ENCODE data around the gene INKA2.

Gene INKA2

DNA sequence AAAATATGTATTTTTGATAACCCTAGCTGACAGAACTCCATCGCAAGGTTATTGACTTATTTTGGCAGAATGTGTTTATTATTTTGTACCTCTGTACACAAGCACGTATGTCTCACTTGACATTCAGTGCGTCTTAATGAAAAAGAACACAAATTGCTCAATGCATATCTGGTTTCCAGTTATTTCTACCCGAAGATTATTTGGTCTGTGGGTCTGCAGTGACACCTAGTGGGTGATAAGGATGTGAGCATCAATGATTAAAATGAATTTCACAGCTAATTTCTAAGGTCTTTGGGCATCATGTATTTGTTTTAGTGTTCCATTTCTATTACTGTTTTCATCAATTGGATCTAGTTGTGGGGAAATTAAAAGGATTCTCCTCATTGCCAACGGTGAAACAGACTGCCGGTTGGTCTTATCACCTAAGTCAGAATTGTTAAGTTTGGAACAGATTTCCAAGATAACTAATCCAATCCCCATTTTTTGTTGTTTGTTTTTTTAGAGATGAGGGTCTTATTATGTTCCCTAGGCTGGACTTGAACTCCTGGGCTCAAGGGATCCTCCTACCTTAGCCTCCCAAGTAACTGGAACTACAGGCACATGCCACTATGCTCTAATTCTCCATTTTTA lies 30.4 kb upstream of the INKA2 start:
- Histone ChIP-seq H3K36me3 (ENCODE audit: control insufficient read depth, insufficient read depth, low read length, severe bottlenecking) (peaks cover 41% of the 10 kb centered on the region), H3K9me3 (ENCODE audit: control insufficient read depth, low read length) (no peaks in the 10 kb centered on the region), H3K4me1 (ENCODE audit: control insufficient read depth, insufficient read depth, low read length) (peaks cover 22% of the 10 kb centered on the region), H3K9ac (ENCODE audit: low read length) (peak overlapping the region; percentile 18), H3K4me3 (ENCODE audit: low read length) (no peak overlapping the region), H3K27me3 (replicated peaks; ENCODE audit: control insufficient read depth, insufficient read depth, low read length) (no peaks in the 10 kb centered on the region)
- peak; percentile 94 for DNase-seq (ENCODE audit: low read depth)

DNA sequence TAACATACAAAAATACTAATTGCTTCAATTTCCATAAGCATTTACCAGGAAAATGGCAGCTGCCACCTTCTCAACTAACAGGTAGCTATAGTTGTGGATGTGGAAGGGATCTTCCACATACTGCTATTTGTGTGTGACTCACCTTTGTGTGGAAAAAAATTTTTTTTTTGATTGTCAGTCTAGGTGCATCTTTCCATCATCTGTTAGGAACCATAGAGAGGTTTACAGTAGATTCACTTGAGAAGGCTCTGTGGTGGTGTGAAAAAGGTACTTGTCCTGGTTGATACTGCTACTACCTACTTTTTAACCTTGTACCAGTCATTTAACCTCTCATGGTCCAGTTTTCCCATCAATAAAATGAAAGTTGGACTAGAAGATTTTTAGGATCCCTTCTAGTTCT lies 29.4 kb upstream of the INKA2 start:
- no peaks in the 10 kb centered on the region for H3K27me3 ChIP-seq (replicated peaks; ENCODE audit: control insufficient read depth, insufficient read depth, low read length)
- DNase-seq (ENCODE audit: low read depth), result no peak
- no peaks in the 10 kb centered on the region for H3K9me3 ChIP-seq (ENCODE audit: control insufficient read depth, low read length)
- H3K4me3 ChIP-seq (ENCODE audit: low read length), result no peak overlapping the region
- H3K36me3 ChIP-seq (ENCODE audit: control insufficient read depth, insufficient read depth, low read length, severe bottlenecking), result peaks cover 51% of the 10 kb centered on the region
- H3K9ac ChIP-seq (ENCODE audit: low read length), result no peak overlapping the region
- H3K4me1 ChIP-seq (ENCODE audit: control insufficient read depth, insufficient read depth, low read length), result peaks cover 22% of the 10 kb centered on the region

DNA sequence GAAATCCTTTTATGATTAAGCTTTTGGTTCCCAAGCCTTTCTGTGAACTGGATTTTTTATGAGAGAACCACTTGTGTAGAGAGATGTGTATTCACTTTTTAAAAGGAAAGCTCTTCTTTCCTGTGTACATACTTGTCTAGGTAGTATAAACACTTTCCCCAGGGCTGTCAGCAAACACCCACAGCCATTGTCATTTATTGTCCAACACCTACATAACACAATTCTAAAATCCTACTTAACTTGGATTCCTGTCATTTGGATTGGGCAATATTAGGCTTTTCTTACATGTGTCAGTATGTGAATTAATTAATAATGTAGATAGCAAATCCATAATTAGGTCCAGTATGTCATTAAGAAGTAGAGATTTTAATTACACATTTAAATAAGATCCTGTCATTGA lies 28.8 kb upstream of the INKA2 start:
- no peak overlapping the region for H3K9ac ChIP-seq (ENCODE audit: low read length)
- no peak overlapping the region for H3K4me3 ChIP-seq (ENCODE audit: low read length)
- DNase-seq (ENCODE audit: low read depth), result no peak
- H3K36me3 ChIP-seq (ENCODE audit: control insufficient read depth, insufficient read depth, low read length, severe bottlenecking), result peaks cover 57% of the 10 kb centered on the region
- no peaks in the 10 kb centered on the region for H3K27me3 ChIP-seq (replicated peaks; ENCODE audit: control insufficient read depth, insufficient read depth, low read length)
- H3K4me1 ChIP-seq (ENCODE audit: control insufficient read depth, insufficient read depth, low read length), result peaks cover 22% of the 10 kb centered on the region
- H3K9me3 ChIP-seq (ENCODE audit: control insufficient read depth, low read length), result no peaks in the 10 kb centered on the region

DNA sequence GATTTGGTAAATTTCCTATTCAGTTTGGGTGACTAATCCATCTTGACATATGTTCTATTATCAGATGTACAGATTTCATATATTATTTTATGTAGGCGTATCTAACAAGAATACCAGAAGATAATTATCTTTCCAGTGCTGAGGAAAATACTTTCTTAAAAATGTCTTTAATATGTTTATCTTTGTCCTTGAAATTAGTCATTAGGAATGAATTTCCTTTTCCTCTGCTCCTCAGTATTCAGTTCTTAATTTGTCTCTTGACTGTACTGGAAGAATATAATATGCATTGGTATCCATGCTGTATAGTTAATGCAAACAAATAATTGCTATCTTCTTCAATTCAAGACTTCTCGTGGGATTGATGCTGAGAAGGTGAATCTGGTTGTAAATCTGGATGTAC lies 23.1 kb upstream of the INKA2 start:
- Histone ChIP-seq H3K4me3 (ENCODE audit: low read length) (no peak overlapping the region), H3K27me3 (replicated peaks; ENCODE audit: control insufficient read depth, insufficient read depth, low read length) (no peaks in the 10 kb centered on the region), H3K9me3 (ENCODE audit: control insufficient read depth, low read length) (no peaks in the 10 kb centered on the region), H3K9ac (ENCODE audit: low read length) (no peak overlapping the region), H3K4me1 (ENCODE audit: control insufficient read depth, insufficient read depth, low read length) (no peaks in the 10 kb centered on the region), H3K36me3 (ENCODE audit: control insufficient read depth, insufficient read depth, low read length, severe bottlenecking) (peaks cover 75% of the 10 kb centered on the region)
- no peak for DNase-seq (ENCODE audit: low read depth)

DNA sequence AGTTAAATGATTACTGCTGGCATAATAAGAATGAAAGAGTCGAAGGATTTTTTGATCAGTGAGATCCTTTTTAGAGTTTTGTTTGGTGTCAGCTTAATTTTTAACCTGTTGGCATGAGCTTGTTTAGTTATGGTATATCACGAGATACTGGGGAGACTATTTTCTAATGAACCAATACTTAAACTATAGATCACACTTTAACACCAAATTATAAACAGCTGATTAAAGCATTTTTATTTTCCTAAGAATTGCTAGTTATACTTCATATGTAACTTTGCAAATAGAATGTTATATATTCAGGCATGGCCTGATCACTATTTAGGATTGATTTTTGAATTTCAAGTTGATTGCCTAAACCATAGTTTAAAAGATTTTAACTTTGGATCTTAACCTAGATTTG lies 22.5 kb upstream of the INKA2 start:
- no peak for DNase-seq (ENCODE audit: low read depth)
- H3K27me3 ChIP-seq (replicated peaks; ENCODE audit: control insufficient read depth, insufficient read depth, low read length), result no peaks in the 10 kb centered on the region
- peaks cover 68% of the 10 kb centered on the region for H3K36me3 ChIP-seq (ENCODE audit: control insufficient read depth, insufficient read depth, low read length, severe bottlenecking)

DNA sequence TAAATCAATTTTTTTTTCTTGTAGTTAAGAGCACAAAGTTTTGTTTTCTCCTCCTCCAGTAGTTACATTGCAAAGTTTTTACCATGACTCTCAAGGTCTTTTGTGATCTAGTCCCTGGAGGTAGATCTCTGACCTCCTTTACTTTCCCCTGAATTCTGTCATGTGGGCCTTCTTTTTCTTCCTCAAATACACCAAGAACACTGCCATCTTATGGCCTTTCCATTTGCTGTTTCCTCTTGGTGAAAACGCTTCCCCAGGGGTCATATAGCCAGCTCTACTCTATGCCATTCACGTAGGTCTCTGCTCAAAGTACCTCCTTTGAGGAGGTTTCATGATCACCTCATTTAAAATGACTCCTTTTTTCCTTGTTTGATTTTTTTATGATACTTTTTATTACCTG lies 19.2 kb upstream of the INKA2 start:
- Histone ChIP-seq H3K4me1 (ENCODE audit: control insufficient read depth, insufficient read depth, low read length) (peaks cover 13% of the 10 kb centered on the region), H3K36me3 (ENCODE audit: control insufficient read depth, insufficient read depth, low read length, severe bottlenecking) (peaks cover 36% of the 10 kb centered on the region), H3K9me3 (ENCODE audit: control insufficient read depth, low read length) (no peaks in the 10 kb centered on the region), H3K9ac (ENCODE audit: low read length) (peak overlapping the region; percentile 18), H3K4me3 (ENCODE audit: low read length) (no peak overlapping the region), H3K27me3 (replicated peaks; ENCODE audit: control insufficient read depth, insufficient read depth, low read length) (no peaks in the 10 kb centered on the region)
- no peak for DNase-seq (ENCODE audit: low read depth)

More for the DNA sequence above, 22.5 kb upstream of the INKA2 start:
- H3K4me3 ChIP-seq (ENCODE audit: low read length), result no peak overlapping the region
- peaks cover 3% of the 10 kb centered on the region for H3K4me1 ChIP-seq (ENCODE audit: control insufficient read depth, insufficient read depth, low read length)
- H3K9ac ChIP-seq (ENCODE audit: low read length), result peak overlapping the region; percentile 23
- no peaks in the 10 kb centered on the region for H3K9me3 ChIP-seq (ENCODE audit: control insufficient read depth, low read length)

DNA sequence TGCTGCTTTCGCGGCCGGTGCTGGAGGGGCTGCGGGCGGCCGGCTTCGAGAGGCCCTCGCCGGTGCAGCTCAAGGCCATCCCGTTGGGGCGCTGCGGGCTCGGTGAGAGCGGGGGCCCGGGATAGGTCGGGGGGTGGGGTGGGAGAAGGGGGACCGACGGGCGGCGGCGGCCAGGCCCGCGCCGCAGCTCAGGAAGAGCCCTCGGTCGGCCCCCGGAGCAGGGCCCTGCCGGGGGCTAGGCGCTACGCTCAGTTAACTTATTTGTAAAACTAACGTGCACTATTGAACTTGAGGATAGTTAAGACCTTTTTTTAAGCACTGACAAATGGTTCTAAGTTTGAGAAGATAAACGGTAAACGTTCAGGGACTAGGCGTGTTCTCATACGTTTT lies 16.9 kb upstream of the INKA2 start:
- no peaks in the 10 kb centered on the region for H3K9me3 ChIP-seq (ENCODE audit: control insufficient read depth, low read length)
- peak overlapping the region; percentile 87 for H3K4me3 ChIP-seq (ENCODE audit: low read length)
- H3K4me1 ChIP-seq (ENCODE audit: control insufficient read depth, insufficient read depth, low read length), result peaks cover 13% of the 10 kb centered on the region
- peak overlapping the region; percentile 85 for H3K9ac ChIP-seq (ENCODE audit: low read length)
- no peak for DNase-seq (ENCODE audit: low read depth)
- H3K36me3 ChIP-seq (ENCODE audit: control insufficient read depth, insufficient read depth, low read length, severe bottlenecking), result peaks cover 13% of the 10 kb centered on the region
- H3K27me3 ChIP-seq (replicated peaks; ENCODE audit: control insufficient read depth, insufficient read depth, low read length), result no peaks in the 10 kb centered on the region

DNA sequence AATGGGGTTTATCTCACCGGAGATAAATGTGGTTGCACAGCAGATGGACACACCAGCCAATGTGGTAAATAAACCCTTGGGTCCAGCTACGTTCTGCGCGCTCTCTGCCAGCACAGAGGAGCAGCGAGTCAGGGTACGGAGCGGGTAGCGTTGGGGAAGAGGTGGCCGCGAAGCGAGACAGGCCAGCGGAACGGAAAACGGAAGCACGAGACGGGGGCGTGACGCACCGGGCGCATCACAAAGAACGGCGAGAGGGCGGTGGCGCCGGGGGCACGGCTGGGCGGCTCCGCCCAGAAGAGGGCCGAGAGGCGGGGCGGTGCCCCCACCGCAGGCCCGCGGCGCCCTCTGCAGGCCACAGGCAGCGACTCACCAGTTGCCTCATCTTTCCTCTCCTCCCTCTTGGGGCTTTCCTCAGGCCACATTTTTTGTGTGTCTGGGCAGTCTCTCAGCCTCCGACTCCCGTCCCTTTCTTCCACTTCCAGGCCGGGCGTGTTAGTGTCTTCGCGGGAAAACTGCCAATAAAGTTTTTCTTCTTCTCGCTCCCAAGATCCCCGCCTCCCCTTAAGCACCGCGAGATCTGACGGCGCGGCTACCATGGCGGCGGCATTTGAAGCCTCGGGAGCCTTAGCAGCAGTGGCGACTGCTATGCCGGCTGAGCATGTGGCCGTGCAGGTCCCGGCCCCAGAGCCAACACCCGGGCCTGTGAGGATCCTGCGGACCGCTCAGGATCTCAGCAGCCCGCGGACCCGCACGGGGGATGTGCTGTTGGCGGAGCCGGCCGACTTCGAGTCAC lies 16.3 kb upstream of the INKA2 start, which contains the start of gene DDX20:
Gene DDX20, plus strand, starts transcription at position 571 of the 793 bp plus-strand sequence. Its CDS starts 24 bp downstream, at position 595.
- DNase-seq (ENCODE audit: low read depth), result peak; percentile 99
- peak within 1 kb of the TSS; percentile 85 for H3K9ac ChIP-seq (ENCODE audit: low read length)
- H3K4me1 ChIP-seq (ENCODE audit: control insufficient read depth, insufficient read depth, low read length), result peaks cover 13% of the 10 kb centered on the region
- H3K9me3 ChIP-seq (ENCODE audit: control insufficient read depth, low read length), result no peaks in the 10 kb centered on the region
- H3K36me3 ChIP-seq (ENCODE audit: control insufficient read depth, insufficient read depth, low read length, severe bottlenecking), result peaks cover 7% of the 10 kb centered on the region
- H3K27me3 ChIP-seq (replicated peaks; ENCODE audit: control insufficient read depth, insufficient read depth, low read length), result no peaks in the 10 kb centered on the region
- peak within 1 kb of the TSS; percentile 87 for H3K4me3 ChIP-seq (ENCODE audit: low read length)

DNA sequence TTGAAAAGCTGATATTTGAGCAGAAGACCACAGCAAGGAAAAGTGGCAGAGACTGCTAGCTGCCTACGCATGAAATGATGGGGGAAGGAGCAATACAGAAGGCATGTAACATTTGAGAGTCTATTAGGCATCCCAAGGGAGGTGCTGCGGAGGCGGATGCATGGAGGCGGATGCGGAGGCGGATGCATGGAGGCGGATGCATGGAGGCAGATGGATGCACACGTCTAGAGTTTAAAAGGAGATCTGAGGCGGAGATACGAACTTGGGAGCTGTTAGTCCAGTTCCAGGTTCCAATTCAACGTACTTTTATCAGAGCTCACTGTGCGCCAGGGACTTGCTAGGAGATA lies 15.8 kb upstream of the INKA2 start:
- H3K4me1 ChIP-seq (ENCODE audit: control insufficient read depth, insufficient read depth, low read length), result peaks cover 13% of the 10 kb centered on the region
- H3K36me3 ChIP-seq (ENCODE audit: control insufficient read depth, insufficient read depth, low read length, severe bottlenecking), result peaks cover 2% of the 10 kb centered on the region
- peak; percentile 74 for DNase-seq (ENCODE audit: low read depth)
- H3K27me3 ChIP-seq (replicated peaks; ENCODE audit: control insufficient read depth, insufficient read depth, low read length), result no peaks in the 10 kb centered on the region
- peak overlapping the region; percentile 85 for H3K9ac ChIP-seq (ENCODE audit: low read length)
- H3K9me3 ChIP-seq (ENCODE audit: control insufficient read depth, low read length), result no peaks in the 10 kb centered on the region
- H3K4me3 ChIP-seq (ENCODE audit: low read length), result peak overlapping the region; percentile 87

DNA sequence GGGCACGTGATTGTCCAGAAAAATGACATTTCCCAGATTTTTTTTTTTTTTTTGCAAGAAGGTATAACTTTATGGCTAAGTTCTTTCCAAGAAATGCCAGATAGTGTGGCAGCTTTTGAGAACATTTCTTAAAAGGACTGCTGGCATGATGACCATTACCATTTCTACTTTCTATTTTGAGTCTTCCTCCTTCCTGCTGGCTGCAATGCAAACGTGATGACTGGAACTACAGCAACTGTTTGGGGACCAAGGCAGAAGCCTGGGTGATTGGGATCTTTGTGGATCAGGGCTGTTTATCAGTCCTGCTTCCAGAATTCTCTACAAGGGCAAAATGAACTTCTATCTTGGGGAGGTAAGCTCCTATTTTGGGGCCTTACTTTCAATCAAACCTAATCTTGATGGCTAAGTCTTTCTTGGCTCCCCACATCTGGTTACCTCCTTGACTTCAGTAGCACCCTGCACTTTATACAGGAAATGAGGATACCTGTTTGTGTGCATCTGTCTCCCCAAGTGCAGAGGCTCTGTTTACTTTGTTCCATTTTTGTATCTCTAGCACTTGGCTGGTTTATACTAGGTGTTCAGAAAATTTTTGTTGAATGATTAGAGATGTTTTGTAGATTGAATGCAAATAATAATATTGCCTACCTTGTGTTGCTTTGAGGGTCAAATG lies 12.8 kb upstream of the INKA2 start:
- Histone ChIP-seq H3K9ac (ENCODE audit: low read length) (no peak overlapping the region), H3K4me1 (ENCODE audit: control insufficient read depth, insufficient read depth, low read length) (peaks cover 13% of the 10 kb centered on the region), H3K36me3 (ENCODE audit: control insufficient read depth, insufficient read depth, low read length, severe bottlenecking) (no peaks in the 10 kb centered on the region), H3K4me3 (ENCODE audit: low read length) (no peak overlapping the region), H3K9me3 (ENCODE audit: control insufficient read depth, low read length) (no peaks in the 10 kb centered on the region), H3K27me3 (replicated peaks; ENCODE audit: control insufficient read depth, insufficient read depth, low read length) (no peaks in the 10 kb centered on the region)
- DNase-seq (ENCODE audit: low read depth), result no peak

DNA sequence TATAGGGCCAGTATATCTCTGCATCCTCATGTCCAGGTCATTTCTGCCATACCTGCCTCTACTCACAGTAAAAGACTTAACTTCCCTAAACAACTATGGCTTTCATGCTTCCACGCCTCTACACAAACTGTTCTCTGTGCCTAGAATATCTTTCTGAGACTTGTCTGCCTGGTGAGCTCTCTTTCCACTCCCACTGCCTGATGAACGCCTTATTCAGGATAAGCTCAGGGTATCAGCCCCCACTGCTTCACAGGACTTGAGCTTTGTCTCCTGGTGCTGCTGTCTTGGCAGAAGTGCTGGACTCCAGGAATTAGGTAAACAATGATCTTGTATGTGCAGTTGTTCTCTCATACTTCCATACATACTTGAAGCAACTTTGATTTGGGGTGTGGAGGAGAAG lies 11.7 kb upstream of the INKA2 start:
- no peaks in the 10 kb centered on the region for H3K9me3 ChIP-seq (ENCODE audit: control insufficient read depth, low read length)
- H3K4me3 ChIP-seq (ENCODE audit: low read length), result no peak overlapping the region
- no peak for DNase-seq (ENCODE audit: low read depth)
- no peaks in the 10 kb centered on the region for H3K36me3 ChIP-seq (ENCODE audit: control insufficient read depth, insufficient read depth, low read length, severe bottlenecking)
- H3K27me3 ChIP-seq (replicated peaks; ENCODE audit: control insufficient read depth, insufficient read depth, low read length), result no peaks in the 10 kb centered on the region
- no peak overlapping the region for H3K9ac ChIP-seq (ENCODE audit: low read length)
- peaks cover 6% of the 10 kb centered on the region for H3K4me1 ChIP-seq (ENCODE audit: control insufficient read depth, insufficient read depth, low read length)

Measured in adipocyte (in vitro differentiated cells).